HG02885 (cell line): ENCODE measurements around the gene ZNF280A.
"Not testable (repeated sequence)": the region's sequence is repeated elsewhere in the genome, so short reads cannot be mapped to it uniquely, and the experiment has no call there.

ENCODE experiments used
- ATAC-seq: cut with Tn5 transposase; IDR thresholded peaks from one replicate; pipeline ENCODE4 v1.9.1; 2021; ENCODE audit warnings: mild to moderate bottlenecking; ENCODE audit not compliant: unreplicated experiment, poor library complexity

ZNF280A gene

DNA sequence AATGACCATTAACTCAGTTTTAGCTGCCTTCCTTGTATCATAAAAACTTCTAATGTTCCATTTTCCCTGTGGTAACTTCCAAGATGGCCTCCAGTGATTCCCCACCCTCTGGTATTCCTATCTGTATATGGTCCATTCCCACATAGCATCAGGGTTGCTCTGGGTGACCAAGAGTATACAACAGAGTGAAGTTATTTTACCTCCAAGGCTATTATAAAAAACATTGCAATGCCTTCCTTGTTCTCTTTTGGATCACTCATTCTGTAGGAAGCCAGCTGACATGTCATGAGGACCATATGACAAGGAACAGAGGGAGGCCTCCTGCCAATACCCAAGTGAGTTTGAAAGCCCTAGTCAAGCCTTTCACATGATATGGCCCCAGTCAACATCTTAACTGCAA lies 41.6 kb downstream of the ZNF280A start:
- no peak for ATAC-seq

DNA sequence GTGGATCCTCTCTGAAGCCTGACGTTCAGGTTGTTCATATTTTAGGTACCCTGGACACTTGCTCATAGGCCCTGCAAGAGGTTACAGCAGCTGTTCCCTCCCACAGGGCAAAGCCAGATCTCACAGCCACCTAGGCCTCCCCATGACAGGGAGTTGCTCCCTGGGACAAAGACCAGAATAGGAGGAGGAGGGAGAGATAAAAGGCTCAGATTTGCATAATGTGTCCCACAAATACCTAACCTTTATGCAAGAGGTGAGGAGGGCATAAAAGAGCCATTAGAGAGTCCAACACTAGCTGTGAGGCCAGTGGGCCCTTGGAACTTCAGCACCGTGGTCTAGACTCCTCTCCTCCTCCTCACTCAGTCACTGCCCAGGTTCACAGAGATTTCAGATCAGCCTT lies 45.3 kb downstream of the ZNF280A start:
- no peak for ATAC-seq

GRCh38 chr22:22471104-22471503 lies 49.0 kb downstream of the ZNF280A start:
- not testable (repeated sequence) for ATAC-seq

GRCh38 chr22:22469527-22469926 lies 50.5 kb downstream of the ZNF280A start:
- no peak for ATAC-seq

DNA sequence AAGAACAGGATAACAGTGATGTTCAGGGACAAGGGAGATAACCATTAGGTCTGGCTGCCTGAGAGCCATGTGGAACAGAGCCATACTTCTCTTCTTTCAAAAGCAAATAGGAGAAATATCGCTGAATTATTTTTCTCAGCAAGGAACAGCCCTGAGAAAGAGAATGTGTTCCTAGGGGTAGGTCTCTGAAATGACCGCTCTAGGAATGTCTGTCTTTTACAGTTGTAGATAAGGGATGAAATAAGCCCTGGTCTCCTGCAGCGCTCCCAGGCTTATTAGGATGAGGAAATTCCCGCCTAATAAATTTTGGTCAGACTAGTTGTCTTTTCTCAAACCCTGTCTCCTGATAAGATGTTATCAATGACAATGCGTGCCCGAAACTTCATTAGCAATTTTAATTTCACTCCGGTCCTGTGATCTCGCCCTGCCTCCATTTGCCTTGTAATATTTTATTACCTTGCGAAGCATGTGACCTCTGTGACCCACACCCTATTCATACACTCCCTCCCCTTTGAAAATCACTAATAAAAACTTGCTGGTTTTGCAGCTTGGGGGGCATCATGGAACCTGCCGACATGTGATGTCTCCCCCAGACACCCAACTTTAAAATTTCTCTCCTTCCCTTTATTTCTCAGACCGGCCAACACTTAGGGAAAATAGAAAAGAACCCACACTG lies 51.1 kb downstream of the ZNF280A start:
- not testable (repeated sequence) for ATAC-seq

DNA sequence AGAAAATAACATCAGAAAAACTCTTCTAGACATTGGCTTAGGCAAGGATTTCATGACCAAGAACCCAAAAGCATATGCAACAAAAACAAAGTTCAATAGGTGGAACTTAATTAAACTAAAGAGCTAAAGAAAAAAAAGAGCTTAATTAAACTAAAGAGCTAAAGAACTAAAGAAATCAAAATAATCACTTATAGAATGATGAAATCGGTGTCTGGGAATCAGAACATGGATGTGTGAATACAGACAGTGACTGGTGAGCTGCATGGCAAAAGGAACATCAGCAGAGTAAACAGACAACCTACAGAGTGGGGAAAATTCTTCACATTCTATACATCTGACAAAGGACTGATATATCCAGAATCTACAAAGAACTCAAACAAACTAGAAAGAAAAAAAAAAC lies 53.0 kb downstream of the ZNF280A start:
- no peak for ATAC-seq

DNA sequence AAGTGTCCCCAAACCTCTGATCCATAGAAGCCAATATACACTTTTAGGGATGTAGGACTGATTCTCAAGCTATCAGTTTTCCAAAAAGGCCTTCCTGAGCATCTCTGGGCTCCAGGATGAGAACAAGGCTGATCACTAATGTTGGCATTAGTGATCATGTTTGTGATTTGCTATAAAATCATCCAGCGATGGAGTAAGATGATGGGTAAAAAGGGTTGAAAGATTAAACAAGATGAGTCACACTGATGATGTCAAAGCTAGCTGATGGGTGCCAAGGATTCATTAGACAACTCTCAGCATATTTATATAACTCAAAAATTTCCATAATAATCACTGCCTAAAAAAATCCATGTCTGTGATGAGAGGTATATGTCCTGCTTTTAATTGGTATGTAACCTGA lies 54.3 kb downstream of the ZNF280A start:
- no peak for ATAC-seq

GRCh38 chr22:22465094-22465602 lies 54.9 kb downstream of the ZNF280A start:
- no peak for ATAC-seq

DNA sequence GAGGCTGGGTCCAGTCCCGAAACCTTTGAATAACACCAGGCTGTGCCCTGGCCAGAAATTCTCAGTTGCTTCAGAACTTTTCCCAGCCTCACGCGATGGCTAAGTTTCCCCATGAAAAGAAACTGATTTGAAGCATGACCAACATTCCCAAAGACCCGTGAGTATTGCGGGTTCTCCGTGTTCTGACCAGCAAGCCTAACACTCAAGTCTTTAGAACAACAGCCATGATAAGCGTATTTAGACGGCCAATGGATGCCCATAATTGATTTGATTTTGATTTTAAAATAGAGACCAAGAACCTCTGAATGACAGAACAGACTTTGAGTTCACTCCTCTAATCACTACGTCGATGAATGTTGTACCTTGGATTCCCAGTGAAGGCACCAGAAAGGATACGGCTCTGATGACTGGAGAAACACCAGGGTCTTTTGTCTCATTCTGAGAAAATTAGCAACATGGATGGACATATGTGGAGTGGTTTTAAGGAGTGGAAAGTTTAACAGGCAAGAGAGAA lies 55.5 kb downstream of the ZNF280A start:
- ATAC-seq = no peak

- ATAC-seq = no peak
Measured at GRCh38 chr22:22463855-22464540, 56.1 kb downstream of the ZNF280A start.
